Measurements from ENCODE around the gene PFKFB3.
"Not testable (repeated sequence)": the region's sequence is repeated elsewhere in the genome, so short reads cannot be mapped to it uniquely, and the experiment has no call there.

Gene PFKFB3

DNA sequence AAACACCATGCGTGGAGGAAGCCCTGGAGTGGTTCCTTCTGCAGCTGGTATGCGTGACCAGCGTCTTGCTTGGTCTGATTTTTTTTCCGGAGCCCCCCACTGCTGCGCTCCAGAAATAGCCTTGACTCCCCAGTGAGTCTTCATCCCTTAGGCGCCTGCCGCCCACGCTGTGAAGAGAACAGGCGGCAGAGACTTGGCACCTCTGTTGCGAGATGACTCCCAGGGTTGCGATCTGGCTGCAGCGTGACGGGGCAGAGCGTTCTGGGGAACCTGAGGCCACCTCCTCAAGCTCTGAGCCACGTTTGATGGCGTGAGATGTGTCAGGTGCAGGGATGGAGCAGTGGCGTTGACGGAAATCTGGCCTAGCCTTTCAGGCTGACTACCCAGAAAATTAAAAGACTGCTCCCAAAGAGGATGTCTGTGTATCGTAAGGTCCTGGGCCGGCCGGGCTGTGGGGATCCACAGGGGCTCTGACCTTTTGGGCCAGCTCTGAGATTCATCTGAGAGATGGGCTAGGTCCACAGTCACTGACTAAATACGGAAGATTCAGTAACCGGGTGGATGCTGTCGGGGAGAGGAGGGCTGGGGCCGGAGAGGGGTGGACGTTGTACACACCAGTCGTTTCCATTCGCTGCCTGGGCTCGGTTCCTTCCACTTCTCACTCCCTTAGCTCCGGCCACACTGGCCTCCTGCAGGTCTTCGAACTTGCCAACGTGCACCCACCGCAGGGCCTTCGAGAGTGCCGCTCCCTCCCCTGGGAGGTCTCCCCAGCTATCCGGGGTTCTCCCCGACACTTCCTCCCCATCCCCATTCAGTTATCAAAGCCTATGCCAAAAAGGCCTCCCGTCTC, 33.8 kb downstream of the PFKFB3 start:
- DNase-seq (ENCODE audit: low read depth in 2 of 2), result no peak

DNA sequence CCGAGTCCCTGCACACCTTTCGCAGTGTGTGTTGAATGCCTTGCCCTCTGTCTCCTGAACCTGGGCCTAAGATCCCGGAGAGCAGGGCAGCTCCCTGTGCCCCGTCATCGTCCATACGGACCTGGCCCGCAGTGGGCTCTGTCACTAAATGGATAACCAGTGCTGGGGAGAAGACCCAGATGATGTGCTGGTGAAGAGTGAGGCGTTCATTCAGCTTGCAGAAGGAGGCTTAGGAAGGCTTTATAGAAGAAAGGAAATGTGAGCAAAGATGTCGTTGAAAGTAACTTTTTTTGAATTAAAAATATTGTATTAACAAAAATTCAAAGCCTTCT, 34.4 kb downstream of the PFKFB3 start:
- DNase-seq (ENCODE audit: low read depth in 2 of 2), result no peak

DNA sequence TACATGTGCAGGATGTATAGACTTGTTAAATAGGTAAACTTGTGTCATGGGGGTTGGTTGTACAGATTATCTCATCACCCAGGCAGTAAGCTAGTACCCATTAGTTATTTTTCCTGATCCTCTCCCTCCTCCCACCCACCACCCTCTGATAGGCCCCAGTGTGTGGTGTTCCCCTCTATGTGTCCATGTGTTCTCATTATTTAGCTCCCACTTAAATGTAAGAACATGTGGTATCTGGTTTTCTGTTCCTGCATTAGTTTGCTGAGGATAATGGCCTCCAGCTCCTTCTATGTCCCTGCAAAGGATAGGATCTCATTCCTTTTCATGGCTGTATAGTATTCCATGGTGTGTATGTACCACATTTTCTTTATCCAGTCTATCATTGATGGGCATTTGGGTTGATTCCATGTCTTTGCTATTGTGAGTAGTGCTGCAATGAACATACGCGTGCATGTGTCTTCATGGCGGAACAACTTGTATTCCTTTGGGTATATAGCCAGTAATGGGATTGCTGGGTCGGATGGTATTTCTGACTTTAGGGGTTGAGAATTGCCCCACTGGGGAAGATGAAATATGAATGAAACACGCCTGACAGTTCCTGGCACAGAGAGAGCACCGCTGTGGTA, 36.0 kb downstream of the PFKFB3 start:
- not testable (repeated sequence) for DNase-seq (ENCODE audit: low read depth in 2 of 2)

DNA sequence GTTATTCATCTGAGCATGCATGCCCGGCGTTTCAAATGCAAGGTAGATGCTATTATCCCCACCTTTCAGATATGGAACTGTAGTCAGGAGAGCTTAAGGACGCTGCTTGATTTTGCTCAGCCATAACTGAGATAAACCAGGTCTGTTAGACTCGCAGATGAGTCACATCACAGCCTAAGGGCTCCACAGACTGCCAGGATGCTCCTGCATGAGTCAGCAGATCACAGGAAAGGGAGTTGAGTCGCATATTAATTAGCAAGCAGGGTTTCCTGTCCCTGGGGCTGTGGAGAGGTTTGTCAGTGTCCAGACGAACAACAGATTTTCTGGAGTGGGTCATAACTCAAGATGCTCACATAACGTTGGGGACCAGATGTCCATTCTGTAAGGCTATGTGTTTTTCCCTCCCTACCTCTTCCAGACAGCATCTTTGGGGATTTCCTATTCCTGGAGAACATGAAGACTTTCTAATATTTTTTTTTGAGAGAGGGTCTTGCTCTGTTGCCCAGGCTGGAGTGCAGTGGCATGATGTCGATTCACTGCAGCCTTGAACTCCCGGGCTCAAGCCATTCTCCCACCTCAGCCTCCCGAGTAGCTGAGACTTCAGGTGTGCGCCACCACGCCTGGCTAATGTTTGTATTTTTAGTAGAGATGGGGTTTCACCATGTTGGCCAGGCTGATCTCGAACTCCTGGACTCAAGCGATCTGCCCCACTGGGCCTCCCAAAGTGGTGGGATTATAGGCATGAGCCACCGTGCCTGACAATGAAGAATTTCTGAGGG, 36.7 kb downstream of the PFKFB3 start:
- peak; percentile 45 to 61 for DNase-seq (ENCODE audit: low read depth in 2 of 2)

DNA sequence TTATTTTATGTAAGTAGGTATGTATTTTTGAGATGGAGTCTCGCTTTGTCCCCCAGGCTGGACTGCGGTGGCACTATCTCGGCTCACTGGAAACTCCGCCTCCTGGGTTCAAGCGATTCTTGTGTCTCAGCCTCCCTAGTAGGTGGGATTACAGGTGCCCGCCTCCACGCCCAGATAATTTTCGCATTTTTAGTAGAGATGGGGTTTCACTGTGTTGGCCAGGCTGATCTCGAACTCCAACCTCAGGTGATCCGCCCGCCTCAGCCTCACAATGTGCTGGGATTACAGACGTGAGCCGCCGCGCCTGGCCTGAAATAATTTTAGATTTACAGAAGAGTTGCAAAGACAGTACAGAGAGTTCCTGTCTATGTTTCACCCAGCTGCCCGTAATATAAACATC, 37.5 kb downstream of the PFKFB3 start:
- no peak for DNase-seq (ENCODE audit: low read depth in 2 of 2)

DNA sequence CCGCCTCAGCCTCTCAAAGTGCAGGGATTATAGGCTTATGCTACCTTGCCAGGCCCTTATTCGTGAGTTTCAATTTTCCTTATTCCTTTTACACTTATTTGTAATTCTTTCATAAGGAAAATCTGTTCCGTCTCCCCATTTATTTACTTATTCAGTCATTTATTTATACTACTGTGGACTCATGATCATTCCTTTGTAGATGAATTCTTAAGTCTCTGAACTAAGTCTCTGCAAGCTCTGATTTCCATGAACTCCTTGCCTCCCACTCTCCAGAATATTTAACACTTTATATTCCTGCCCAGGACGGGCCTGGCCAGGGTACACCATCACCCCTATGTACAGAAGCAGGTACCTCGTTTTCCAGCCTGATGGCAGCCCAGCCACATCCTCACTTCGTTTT, 39.4 kb downstream of the PFKFB3 start:
- DNase-seq (ENCODE audit: low read depth in 2 of 2), result no peak

DNA sequence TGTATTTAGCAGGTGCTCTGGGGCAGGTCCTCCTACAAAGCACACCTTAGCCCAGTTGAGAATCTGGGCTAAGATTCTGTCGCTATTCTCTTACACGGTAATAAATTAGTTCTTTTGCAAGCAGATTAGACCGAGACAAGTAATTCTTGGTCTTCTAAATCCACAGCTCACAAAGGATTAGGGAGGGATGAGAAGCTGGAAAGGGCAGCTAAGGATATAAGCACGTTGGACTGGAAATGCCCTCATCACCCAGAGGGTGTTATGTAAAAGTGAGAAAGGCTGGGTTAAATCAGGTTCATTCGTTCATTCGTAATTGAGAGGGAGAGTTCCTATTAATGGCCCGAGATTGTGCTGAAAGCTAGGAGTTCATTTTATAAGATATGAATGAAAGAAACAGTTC, 41.8 kb downstream of the PFKFB3 start:
- no peak for DNase-seq (ENCODE audit: low read depth in 2 of 2)

DNA sequence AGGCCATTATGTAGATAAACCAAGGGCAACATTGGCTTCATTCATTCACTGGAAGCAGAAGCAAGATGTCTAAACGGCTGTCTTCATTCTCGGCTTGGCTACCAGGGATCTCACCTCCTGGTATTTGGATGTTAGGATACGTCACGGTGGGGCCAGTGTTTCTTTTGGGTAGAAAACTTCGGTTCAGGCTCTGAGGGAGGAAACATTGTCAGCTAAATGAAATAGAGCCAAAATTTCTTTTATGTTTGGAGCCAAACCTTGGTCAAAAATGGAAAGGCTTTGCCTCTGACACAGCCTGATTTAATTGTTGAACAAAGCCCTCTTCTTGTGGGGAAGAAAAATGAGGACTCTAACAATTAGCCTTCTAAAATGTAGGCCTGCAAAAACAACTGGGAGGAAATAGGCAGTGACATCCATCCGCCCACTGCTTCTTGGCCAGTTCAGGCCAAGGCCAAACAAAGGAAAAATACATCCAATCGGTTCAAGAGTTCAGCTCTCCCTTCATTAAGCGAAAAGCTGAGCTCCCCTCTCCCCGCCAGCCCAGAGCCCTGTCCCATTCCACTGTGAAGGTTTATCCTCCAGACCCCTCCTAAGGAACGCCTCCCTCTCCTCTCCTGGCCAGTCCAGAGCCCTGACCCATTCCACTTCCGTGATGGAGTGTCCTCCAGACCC, 44.4 kb downstream of the PFKFB3 start:
- no peak for DNase-seq (ENCODE audit: low read depth in 2 of 2)

DNA sequence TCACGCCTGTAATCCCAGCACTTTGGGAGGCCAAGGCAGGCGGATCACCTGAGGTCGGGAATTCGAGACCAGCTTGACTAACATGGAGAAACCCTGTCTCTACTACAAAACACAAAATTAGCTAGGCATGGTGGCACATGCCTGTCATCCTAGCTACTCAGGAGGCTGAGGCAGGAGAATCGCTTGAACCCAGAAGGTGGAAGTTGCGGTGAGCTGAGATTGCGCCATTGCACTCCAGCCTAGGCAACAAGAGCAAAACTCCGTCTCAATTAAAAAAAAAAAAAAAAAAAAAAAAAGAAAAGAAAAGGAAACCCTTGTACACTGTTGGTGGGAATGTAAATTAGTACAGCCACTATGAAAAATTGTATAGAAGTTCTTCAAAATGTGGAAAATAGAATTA, 46.2 kb downstream of the PFKFB3 start:
- DNase-seq (ENCODE audit: low read depth in 2 of 2), result not testable (repeated sequence)

DNA sequence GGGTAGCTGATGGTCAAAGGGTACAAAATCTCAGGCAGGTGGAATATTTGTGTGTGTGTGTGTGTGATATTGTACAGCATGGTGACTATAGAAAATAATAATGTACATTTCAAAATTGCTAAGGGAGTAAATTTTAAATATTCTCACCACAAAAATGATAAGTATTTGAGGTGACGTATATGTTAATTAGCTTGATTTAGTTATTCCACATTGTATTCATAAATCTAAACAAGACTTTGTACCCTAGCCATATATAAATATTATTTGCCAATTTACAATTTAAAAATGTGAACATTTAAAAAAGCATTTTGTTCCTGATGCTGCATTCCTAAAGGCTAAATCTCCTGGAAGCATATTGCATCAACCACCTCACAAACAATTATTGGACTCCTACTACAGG, 47.0 kb downstream of the PFKFB3 start:
- DNase-seq (ENCODE audit: low read depth in 2 of 2), result no peak

DNA sequence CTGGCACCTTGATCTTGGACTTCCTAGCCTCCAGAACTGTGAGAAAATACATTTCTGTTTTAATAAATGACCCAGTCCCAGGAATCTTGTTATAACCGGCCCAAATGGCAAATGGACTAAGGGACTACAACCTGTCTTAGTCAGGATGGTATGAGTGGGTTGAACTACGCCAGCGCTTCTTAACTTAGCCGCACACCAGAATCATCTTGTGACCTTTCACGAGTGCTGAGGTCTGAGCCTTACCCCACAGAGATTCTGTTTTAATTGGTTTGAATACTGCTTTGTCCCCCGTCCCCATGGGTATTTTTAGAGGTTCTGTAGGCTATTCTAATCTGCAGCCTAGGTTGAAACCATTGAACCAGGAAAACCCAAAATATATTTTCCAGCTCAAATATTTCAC, 48.0 kb downstream of the PFKFB3 start:
- no peak for DNase-seq (ENCODE audit: low read depth in 2 of 2)

DNA sequence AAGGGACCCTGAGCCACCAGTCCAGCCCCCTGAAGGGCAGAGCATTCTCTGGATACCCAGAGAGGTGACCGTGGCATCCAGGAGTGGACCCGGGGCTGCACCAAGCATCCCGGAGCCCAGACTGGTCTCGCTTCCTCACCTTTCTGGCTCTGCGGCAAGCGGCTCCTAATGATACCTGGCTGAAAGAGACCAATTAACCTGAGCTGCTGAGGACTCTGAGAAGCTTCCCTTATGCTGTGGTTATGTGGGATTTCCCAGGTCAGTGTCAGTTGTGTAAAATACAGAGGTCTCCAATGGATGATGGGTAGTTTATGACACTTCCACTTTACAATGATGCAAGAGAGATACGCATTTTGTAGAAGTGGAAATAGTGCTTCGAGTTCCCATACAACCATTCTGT, 51.5 kb downstream of the PFKFB3 start:
- no peak for DNase-seq (ENCODE audit: low read depth in 2 of 2)

DNA sequence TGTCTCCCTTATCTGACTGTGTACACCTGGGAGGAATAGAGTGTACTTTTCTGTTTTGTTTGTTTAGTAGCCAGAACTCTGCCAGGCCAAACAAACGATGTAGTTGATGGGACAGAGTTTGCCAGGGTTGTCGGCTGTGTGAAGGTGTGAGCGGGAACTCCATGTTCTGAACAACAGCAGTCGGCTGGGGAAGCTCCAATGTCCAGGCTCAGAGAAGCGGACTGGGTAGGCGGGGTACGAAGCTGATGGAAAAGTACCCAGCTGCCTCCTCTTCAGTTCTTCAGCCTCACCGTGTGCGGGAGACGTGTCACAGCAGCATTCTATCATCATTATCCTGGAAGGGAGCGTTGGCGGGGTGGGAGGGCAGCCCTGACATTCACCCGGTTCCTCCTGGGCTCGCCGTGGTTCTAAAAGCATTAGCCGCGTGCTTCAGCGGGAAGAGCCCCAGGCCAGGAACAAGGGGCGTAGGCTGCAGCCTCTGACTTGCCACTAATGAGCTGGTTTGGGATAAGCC, 52.9 kb downstream of the PFKFB3 start:
- DNase-seq (ENCODE audit: low read depth in 2 of 2), result no peak

DNA sequence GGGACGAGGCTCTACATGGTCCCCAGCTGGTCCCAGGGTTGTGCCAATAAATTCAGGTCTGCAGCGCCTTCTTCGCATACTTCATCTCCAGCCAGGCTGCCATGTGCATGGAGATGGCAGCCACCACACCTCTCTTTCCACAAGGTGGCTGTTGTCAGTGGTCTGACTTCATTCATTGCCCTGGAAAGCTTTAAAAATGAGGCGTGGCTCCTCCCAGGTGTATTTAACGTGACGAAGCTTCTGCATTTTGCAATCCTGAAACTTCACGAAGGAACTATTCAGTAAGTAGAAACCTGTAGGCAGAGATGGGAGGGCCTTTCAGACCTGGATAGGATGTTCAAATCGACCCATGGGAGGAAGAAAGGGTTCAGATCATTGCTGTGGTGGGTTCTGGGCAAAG, 53.7 kb downstream of the PFKFB3 start:
- no peak for DNase-seq (ENCODE audit: low read depth in 2 of 2)

DNA sequence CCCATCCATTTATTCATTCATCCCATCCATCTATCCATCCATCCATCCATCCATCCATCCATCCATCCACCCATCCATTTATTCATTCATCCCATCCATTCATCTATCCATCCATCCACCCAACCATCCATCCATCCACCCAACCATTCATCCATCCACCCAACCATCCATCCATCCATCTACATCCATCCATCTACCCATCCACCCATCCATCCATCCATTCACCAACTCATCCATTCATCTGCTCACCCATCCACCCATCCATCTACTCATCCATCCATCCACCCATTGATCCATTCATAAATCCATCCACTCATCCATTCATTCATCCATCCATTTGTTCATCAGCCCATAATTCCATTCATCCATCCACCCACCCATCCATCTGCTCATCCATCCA, 56.4 kb downstream of the PFKFB3 start:
- DNase-seq (ENCODE audit: low read depth in 2 of 2), result no peak

DNA sequence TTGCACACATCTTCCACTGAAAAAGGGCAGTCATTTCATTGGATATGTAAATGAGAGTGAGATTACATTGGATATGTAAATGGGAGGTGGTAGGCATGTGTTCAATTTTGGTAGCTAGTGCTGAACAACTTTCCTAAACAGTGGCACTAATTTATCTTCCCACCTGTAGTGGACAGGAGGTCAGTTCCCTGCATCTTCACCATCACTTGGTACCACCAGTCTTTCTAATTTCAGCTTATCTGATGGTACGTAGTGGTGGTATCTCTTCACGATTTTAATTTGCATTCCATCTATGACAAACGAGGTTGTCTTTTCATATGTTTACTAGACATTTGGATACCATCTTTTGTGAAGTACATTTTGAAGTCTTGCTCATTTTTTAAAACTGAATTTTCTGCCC, 58.1 kb downstream of the PFKFB3 start:
- DNase-seq (ENCODE audit: low read depth in 2 of 2), result no peak

DNA sequence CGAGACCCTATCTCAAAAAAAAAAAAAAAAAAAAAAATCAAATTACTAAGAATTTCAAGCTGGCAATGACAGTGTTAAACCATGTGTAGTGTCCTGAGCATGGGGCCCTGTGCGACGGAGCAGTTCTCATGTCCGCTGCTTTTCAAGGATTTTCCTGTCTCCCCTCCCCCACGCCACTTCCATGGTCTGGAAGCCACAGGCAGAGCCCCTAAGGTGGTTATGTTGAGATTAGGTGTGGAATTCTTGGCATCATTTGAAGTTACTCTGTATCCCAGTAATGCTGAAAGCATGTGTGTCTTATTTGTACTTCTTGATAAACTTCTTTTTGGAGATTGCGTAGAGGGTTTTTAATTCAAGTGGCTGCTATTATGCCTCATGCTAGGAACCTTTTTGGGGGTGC, 65.2 kb downstream of the PFKFB3 start:
- no peak for DNase-seq (ENCODE audit: low read depth in 2 of 2)

DNA sequence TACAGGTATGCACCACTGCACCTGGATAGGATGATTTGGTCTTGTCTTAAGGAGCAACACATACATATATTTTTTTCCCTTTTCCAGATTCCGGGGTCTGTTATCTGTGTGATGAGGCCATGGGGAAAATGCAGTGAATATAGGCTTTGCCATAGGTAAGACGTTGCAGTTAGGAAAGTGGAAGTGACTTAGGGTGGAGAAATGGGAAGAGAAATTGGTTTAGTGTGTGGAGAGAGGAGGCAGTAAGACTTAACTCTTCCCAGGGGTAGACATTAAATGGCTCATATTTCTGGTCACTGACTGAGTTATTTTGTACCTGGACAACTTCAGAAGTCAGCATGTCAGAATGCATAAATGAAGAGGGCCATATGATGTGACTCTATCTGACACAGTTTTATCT, 66.7 kb downstream of the PFKFB3 start:
- DNase-seq (ENCODE audit: low read depth in 2 of 2), result no peak

DNA sequence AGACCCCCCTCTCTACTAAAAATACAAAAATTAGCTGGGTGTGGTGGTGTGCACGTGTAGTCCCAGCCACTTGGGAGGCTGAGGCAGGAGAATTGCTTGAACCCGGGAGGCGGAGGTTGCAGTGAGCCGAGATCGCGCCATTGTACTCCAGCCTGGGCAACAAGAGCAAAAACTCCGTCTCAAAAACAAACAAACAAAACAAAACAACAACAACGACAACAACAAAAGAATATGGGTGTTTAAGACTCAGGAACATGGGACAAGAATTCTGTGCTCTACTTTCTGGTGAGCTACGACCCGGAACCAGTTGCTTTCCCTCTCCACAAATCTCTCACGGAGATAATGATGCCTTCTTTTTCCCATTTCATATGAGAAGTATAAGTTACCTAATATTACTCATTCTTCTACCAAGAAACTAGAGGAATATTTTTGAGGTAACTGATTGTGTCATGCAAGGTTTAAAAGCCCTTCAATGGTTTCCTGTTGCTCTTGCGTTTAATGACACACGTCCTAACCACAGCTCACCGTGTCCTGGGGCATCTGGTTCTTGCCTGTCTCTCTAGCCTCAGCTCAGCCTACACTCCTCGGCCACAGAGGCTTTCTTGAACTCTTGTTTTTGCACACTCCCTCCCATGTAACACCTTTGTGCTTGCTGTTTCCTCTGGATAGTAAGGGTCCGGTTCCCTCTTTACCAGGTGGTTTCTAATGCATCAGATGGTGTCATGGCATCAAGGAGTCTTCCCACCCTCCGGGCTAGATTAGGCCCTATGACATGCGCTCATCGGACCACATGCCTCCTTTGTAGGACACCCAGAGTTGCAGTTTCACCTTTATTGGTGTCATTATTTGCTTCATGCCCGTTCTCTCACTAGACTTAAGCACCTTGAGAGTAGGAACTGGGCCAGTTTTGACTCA, 67.5 kb downstream of the PFKFB3 start:
- peak; percentile 59 to 73 for DNase-seq (ENCODE audit: low read depth in 2 of 2)

DNA sequence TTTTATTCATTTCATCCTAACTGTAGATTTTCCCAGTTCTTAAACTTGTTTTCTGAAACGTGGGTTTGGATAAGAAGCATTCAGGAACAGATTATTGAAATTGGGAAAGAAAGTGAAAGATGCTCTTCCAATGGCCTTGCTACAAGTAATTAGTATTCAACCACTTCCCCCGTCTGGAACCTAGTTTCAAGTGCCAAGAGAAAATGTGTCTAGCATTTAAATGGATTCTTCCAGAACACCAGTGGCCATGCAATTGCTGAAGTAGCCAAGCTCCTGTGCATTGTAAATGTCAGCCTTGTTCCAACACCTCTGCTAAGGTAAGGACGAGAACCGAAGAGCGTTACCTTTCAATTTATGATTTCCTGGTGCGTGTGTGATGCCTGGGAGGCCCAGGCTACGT, 68.2 kb downstream of the PFKFB3 start:
- DNase-seq (ENCODE audit: low read depth in 2 of 2), result no peak

DNA sequence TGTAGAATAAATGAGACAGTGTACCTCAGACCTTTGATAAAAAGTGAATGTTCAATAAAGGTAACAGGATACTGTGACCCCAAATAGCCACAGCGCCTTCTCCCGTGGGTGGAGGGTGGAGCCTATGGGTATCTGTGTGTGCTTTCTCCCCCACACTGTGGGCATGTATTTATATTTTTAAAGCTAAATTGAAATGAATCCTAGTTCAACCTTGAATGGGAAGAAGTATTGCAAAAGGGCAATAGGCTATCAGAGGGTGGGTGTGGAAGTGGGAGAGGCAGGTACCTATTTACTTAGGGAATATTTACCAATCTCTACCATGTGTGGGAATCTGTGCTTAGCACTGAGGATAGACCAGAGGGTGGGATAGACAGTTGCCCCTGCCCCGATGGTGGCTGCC, 68.9 kb downstream of the PFKFB3 start:
- DNase-seq (ENCODE audit: low read depth in 2 of 2), result no peak
